ENCODE results near the gene KIAA1671.

KIAA1671 gene

GRCh38 chr22:25081409-25081824 lies 128.9 kb downstream of the KIAA1671 start:
- no peaks in the 10 kb centered on the region for H3K36me3 ChIP-seq (ENCODE audit: insufficient read depth, low read length)
- H3K9ac ChIP-seq (ENCODE audit: low read depth, low read length, poor library complexity, severe bottlenecking) = no peak overlapping the region
- H3K79me2 ChIP-seq (ENCODE audit: insufficient read depth, low read length) = no peaks in the 10 kb centered on the region
- no peaks in the 10 kb centered on the region for H3F3A ChIP-seq (ENCODE audit: low read depth)
- H3K4me2 ChIP-seq (ENCODE audit: low read depth, low read length, poor library complexity, severe bottlenecking) = no peak overlapping the region
- H3K4me3 ChIP-seq (ENCODE audit: low read length, poor library complexity, severe bottlenecking) = no peak overlapping the region
- no peaks in the 10 kb centered on the region for H4K20me1 ChIP-seq (ENCODE audit: insufficient read depth, low read length, poor library complexity, severe bottlenecking)
- no peak overlapping the region for H2AFZ ChIP-seq (ENCODE audit: low read length)
- H3K9me2 ChIP-seq (replicated peaks; ENCODE audit: low read depth, low read length) = no peaks in the 10 kb centered on the region
- H3K9me3 ChIP-seq (ENCODE audit: insufficient read depth, low read depth, low read length) = no peaks in the 10 kb centered on the region
- no peaks in the 10 kb centered on the region for H3K27me3 ChIP-seq (ENCODE audit: insufficient read depth, low read length, poor library complexity, severe bottlenecking)
- no peaks in the 10 kb centered on the region for H3K4me1 ChIP-seq (ENCODE audit: insufficient read depth, low read length, poor library complexity, severe bottlenecking)
- TF ChIP-seq EZH2phosphoT487 (IDR thresholded peaks at IDR 0.05; ENCODE audit: borderline replicate concordance) (no peak), CTCF (conservative IDR thresholded peaks at IDR 0.05; ENCODE audit: low read length) (peak; percentile 75)

- H3K79me2 ChIP-seq (ENCODE audit: insufficient read depth, low read length) = no peaks in the 10 kb centered on the region
- no peaks in the 10 kb centered on the region for H3K9me3 ChIP-seq (ENCODE audit: insufficient read depth, low read depth, low read length)
- TF ChIP-seq EZH2phosphoT487 (IDR thresholded peaks at IDR 0.05; ENCODE audit: borderline replicate concordance) = no peak
- TF ChIP-seq CTCF (conservative IDR thresholded peaks at IDR 0.05; ENCODE audit: low read length) = no peak
- H2AFZ ChIP-seq (ENCODE audit: low read length) = no peak overlapping the region
- no peaks in the 10 kb centered on the region for H3K4me1 ChIP-seq (ENCODE audit: insufficient read depth, low read length, poor library complexity, severe bottlenecking)
- no peak overlapping the region for H3K4me3 ChIP-seq (ENCODE audit: low read length, poor library complexity, severe bottlenecking)
- H3K9me2 ChIP-seq (replicated peaks; ENCODE audit: low read depth, low read length) = no peaks in the 10 kb centered on the region
- no peaks in the 10 kb centered on the region for H3K36me3 ChIP-seq (ENCODE audit: insufficient read depth, low read length)
- H4K20me1 ChIP-seq (ENCODE audit: insufficient read depth, low read length, poor library complexity, severe bottlenecking) = no peaks in the 10 kb centered on the region
- no peak overlapping the region for H3K4me2 ChIP-seq (ENCODE audit: low read depth, low read length, poor library complexity, severe bottlenecking)
- no peak overlapping the region for H3K9ac ChIP-seq (ENCODE audit: low read depth, low read length, poor library complexity, severe bottlenecking)
- no peaks in the 10 kb centered on the region for H3F3A ChIP-seq (ENCODE audit: low read depth)
- no peaks in the 10 kb centered on the region for H3K27me3 ChIP-seq (ENCODE audit: insufficient read depth, low read length, poor library complexity, severe bottlenecking)
These were observed 129.6 kb downstream of the KIAA1671 start for GRCh38 chr22:25082096-25082495.

GRCh38 chr22:25083056-25083806 lies 130.7 kb downstream of the KIAA1671 start:
- Histone ChIP-seq H3F3A (ENCODE audit: low read depth) (no peaks in the 10 kb centered on the region), H3K9ac (ENCODE audit: low read depth, low read length, poor library complexity, severe bottlenecking) (no peak overlapping the region), H3K9me3 (ENCODE audit: insufficient read depth, low read depth, low read length) (no peaks in the 10 kb centered on the region), H3K4me2 (ENCODE audit: low read depth, low read length, poor library complexity, severe bottlenecking) (no peak overlapping the region), H3K4me1 (ENCODE audit: insufficient read depth, low read length, poor library complexity, severe bottlenecking) (no peaks in the 10 kb centered on the region), H2AFZ (ENCODE audit: low read length) (no peak overlapping the region), H3K9me2 (replicated peaks; ENCODE audit: low read depth, low read length) (no peaks in the 10 kb centered on the region), H3K79me2 (ENCODE audit: insufficient read depth, low read length) (no peaks in the 10 kb centered on the region), H3K36me3 (ENCODE audit: insufficient read depth, low read length) (no peaks in the 10 kb centered on the region), H3K27me3 (ENCODE audit: insufficient read depth, low read length, poor library complexity, severe bottlenecking) (no peaks in the 10 kb centered on the region), H3K4me3 (ENCODE audit: low read length, poor library complexity, severe bottlenecking) (no peak overlapping the region), H4K20me1 (ENCODE audit: insufficient read depth, low read length, poor library complexity, severe bottlenecking) (no peaks in the 10 kb centered on the region)
- no peak for TF ChIP-seq CTCF (conservative IDR thresholded peaks at IDR 0.05; ENCODE audit: low read length)

Measured in Loucy (cell line).